HEK293 (cell line): ENCODE data around the gene SLC1A2.

Experiments
- SETDB1 ChIP-seq: IDR thresholded peaks from one replicate; pipeline ENCODE4 v1.6.1; 2017; ENCODE audit warnings: mild to moderate bottlenecking, low read length, moderate library complexity, mixed read lengths; ENCODE audit not compliant: insufficient read length
- SP2 ChIP-seq: fragments of 450-650 bp; formaldehyde crosslinking; IDR thresholded peaks from 2 replicates; pipeline ENCODE4 v1.5.1; 2016; ENCODE audit warnings: missing biosample characterization, missing genetic modification characterization
- ZBTB8A ChIP-seq: fragments of 450-650 bp; formaldehyde crosslinking; IDR thresholded peaks from 2 replicates; pipeline ENCODE4 v1.5.1; 2016; ENCODE audit warnings: missing biosample characterization, missing genetic modification characterization
- ZNF623 ChIP-seq: fragments of 450-650 bp; formaldehyde crosslinking; IDR thresholded peaks from 2 replicates; pipeline ENCODE4 v1.5.1; 2016; ENCODE audit warnings: missing biosample characterization, missing genetic modification characterization
- TF ChIP-seq, protein P1 (sequence below): fragments of 450-650 bp; formaldehyde crosslinking; IDR thresholded peaks from 2 replicates; pipeline ENCODE4 v1.5.1; 2016; ENCODE audit warnings: missing biosample characterization, missing genetic modification characterization
- TF ChIP-seq, protein P2 (sequence below): fragments of 450-650 bp; formaldehyde crosslinking; IDR thresholded peaks from 2 replicates; pipeline ENCODE4 v1.5.1; 2017; ENCODE audit warnings: missing biosample characterization, mild to moderate bottlenecking, missing genetic modification characterization, moderate library complexity
- TF ChIP-seq, protein P3 (sequence below): fragments of 450-650 bp; formaldehyde crosslinking; IDR thresholded peaks from 2 replicates; pipeline ENCODE4 v1.5.1; 2016; ENCODE audit warnings: missing biosample characterization, missing genetic modification characterization
- TF ChIP-seq, protein P4 (sequence below): fragments of 450-650 bp; formaldehyde crosslinking; IDR thresholded peaks from 2 replicates; pipeline ENCODE4 v1.5.1; 2016; ENCODE audit warnings: missing biosample characterization, missing genetic modification characterization, low read depth
- TF ChIP-seq, protein P5 (sequence below): fragments of 450-650 bp; formaldehyde crosslinking; IDR thresholded peaks from 2 replicates; pipeline ENCODE4 v1.5.1; 2016; ENCODE audit warnings: missing biosample characterization, missing genetic modification characterization, borderline replicate concordance
- TF ChIP-seq, protein P6 (sequence below): fragments of 450-650 bp; formaldehyde crosslinking; IDR thresholded peaks from 2 replicates; pipeline ENCODE4 v1.5.1; 2016; ENCODE audit warnings: missing biosample characterization, missing genetic modification characterization
- TF ChIP-seq, protein P7 (sequence below): fragments of 450-650 bp; formaldehyde crosslinking; IDR thresholded peaks from 2 replicates; pipeline ENCODE4 v1.5.1; 2016; ENCODE audit warnings: missing biosample characterization, missing genetic modification characterization
- TF ChIP-seq, protein P8 (sequence below): fragments of 450-650 bp; formaldehyde crosslinking; IDR thresholded peaks from 2 replicates; pipeline ENCODE4 v1.5.1; 2016; ENCODE audit warnings: missing biosample characterization, missing genetic modification characterization

DNA sequence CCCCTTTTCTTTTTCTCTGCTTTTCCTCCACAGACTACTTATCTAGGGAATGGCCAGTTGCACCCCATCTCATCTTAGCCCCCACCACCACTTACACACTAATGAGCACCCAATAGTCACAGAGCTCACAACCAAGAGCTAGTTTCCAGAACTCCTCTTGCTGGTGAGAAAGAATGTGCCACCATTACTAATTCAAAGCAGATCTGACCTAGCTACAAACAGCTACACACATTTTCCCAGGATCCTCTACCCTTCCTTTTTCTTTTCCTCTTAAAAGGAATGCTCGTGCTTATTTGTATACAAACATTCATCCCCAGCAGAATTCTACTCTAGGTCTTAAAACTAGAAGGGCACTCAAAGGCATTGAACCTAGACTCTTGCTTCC is 143.6 kb downstream of the SLC1A2 start:
- TF ChIP-seq SETDB1: no peak
- TF ChIP-seq, protein P1, sequence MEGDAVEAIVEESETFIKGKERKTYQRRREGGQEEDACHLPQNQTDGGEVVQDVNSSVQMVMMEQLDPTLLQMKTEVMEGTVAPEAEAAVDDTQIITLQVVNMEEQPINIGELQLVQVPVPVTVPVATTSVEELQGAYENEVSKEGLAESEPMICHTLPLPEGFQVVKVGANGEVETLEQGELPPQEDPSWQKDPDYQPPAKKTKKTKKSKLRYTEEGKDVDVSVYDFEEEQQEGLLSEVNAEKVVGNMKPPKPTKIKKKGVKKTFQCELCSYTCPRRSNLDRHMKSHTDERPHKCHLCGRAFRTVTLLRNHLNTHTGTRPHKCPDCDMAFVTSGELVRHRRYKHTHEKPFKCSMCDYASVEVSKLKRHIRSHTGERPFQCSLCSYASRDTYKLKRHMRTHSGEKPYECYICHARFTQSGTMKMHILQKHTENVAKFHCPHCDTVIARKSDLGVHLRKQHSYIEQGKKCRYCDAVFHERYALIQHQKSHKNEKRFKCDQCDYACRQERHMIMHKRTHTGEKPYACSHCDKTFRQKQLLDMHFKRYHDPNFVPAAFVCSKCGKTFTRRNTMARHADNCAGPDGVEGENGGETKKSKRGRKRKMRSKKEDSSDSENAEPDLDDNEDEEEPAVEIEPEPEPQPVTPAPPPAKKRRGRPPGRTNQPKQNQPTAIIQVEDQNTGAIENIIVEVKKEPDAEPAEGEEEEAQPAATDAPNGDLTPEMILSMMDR (tag by site-specific recombination): no peak
- TF ChIP-seq, protein P2, sequence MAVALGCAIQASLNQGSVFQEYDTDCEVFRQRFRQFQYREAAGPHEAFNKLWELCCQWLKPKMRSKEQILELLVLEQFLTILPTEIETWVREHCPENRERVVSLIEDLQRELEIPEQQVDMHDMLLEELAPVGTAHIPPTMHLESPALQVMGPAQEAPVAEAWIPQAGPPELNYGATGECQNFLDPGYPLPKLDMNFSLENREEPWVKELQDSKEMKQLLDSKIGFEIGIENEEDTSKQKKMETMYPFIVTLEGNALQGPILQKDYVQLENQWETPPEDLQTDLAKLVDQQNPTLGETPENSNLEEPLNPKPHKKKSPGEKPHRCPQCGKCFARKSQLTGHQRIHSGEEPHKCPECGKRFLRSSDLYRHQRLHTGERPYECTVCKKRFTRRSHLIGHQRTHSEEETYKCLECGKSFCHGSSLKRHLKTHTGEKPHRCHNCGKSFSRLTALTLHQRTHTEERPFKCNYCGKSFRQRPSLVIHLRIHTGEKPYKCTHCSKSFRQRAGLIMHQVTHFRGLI: no peak
- TF ChIP-seq ZBTB8A (tag by site-specific recombination): no peak
- TF ChIP-seq, protein P3, sequence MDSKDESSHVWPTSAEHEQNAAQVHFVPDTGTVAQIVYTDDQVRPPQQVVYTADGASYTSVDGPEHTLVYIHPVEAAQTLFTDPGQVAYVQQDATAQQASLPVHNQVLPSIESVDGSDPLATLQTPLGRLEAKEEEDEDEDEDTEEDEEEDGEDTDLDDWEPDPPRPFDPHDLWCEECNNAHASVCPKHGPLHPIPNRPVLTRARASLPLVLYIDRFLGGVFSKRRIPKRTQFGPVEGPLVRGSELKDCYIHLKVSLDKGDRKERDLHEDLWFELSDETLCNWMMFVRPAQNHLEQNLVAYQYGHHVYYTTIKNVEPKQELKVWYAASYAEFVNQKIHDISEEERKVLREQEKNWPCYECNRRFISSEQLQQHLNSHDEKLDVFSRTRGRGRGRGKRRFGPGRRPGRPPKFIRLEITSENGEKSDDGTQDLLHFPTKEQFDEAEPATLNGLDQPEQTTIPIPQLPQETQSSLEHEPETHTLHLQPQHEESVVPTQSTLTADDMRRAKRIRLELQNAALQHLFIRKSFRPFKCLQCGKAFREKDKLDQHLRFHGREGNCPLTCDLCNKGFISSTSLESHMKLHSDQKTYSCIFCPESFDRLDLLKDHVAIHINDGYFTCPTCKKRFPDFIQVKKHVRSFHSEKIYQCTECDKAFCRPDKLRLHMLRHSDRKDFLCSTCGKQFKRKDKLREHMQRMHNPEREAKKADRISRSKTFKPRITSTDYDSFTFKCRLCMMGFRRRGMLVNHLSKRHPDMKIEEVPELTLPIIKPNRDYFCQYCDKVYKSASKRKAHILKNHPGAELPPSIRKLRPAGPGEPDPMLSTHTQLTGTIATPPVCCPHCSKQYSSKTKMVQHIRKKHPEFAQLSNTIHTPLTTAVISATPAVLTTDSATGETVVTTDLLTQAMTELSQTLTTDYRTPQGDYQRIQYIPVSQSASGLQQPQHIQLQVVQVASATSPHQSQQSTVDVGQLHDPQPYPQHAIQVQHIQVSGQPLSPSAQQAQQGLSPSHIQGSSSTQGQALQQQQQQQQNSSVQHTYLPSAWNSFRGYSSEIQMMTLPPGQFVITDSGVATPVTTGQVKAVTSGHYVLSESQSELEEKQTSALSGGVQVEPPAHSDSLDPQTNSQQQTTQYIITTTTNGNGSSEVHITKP (tag by site-specific recombination): no peak
- TF ChIP-seq, protein P4, sequence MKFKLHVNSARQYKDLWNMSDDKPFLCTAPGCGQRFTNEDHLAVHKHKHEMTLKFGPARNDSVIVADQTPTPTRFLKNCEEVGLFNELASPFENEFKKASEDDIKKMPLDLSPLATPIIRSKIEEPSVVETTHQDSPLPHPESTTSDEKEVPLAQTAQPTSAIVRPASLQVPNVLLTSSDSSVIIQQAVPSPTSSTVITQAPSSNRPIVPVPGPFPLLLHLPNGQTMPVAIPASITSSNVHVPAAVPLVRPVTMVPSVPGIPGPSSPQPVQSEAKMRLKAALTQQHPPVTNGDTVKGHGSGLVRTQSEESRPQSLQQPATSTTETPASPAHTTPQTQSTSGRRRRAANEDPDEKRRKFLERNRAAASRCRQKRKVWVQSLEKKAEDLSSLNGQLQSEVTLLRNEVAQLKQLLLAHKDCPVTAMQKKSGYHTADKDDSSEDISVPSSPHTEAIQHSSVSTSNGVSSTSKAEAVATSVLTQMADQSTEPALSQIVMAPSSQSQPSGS: no peak
- TF ChIP-seq, protein P5, sequence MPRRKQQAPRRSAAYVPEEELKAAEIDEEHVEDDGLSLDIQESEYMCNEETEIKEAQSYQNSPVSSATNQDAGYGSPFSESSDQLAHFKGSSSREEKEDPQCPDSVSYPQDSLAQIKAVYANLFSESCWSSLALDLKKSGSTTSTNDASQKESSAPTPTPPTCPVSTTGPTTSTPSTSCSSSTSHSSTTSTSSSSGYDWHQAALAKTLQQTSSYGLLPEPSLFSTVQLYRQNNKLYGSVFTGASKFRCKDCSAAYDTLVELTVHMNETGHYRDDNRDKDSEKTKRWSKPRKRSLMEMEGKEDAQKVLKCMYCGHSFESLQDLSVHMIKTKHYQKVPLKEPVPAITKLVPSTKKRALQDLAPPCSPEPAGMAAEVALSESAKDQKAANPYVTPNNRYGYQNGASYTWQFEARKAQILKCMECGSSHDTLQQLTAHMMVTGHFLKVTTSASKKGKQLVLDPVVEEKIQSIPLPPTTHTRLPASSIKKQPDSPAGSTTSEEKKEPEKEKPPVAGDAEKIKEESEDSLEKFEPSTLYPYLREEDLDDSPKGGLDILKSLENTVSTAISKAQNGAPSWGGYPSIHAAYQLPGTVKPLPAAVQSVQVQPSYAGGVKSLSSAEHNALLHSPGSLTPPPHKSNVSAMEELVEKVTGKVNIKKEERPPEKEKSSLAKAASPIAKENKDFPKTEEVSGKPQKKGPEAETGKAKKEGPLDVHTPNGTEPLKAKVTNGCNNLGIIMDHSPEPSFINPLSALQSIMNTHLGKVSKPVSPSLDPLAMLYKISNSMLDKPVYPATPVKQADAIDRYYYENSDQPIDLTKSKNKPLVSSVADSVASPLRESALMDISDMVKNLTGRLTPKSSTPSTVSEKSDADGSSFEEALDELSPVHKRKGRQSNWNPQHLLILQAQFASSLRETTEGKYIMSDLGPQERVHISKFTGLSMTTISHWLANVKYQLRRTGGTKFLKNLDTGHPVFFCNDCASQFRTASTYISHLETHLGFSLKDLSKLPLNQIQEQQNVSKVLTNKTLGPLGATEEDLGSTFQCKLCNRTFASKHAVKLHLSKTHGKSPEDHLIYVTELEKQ (tag by site-specific recombination): no peak
- TF ChIP-seq SP2 (tag by site-specific recombination): no peak
- no peak for TF ChIP-seq ZNF623
- TF ChIP-seq, protein P6, sequence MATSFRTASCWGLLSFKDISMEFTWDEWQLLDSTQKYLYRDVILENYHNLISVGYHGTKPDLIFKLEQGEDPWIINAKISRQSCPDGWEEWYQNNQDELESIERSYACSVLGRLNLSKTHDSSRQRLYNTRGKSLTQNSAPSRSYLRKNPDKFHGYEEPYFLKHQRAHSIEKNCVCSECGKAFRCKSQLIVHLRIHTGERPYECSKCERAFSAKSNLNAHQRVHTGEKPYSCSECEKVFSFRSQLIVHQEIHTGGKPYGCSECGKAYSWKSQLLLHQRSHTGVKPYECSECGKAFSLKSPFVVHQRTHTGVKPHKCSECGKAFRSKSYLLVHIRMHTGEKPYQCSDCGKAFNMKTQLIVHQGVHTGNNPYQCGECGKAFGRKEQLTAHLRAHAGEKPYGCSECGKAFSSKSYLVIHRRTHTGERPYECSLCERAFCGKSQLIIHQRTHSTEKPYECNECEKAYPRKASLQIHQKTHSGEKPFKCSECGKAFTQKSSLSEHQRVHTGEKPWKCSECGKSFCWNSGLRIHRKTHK (tag by site-specific recombination): no peak
- TF ChIP-seq, protein P7, sequence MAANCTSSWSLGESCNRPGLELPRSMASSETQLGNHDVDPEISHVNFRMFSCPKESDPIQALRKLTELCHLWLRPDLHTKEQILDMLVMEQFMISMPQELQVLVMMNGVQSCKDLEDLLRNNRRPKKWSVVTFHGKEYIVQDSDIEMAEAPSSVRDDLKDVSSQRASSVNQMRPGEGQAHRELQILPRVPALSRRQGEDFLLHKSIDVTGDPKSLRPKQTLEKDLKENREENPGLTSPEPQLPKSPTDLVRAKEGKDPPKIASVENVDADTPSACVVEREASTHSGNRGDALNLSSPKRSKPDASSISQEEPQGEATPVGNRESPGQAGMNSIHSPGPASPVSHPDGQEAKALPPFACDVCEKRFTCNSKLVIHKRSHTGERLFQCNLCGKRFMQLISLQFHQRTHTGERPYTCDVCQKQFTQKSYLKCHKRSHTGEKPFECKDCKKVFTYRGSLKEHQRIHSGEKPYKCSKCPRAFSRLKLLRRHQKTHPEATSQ (tag by site-specific recombination): no peak
- TF ChIP-seq, protein P8, sequence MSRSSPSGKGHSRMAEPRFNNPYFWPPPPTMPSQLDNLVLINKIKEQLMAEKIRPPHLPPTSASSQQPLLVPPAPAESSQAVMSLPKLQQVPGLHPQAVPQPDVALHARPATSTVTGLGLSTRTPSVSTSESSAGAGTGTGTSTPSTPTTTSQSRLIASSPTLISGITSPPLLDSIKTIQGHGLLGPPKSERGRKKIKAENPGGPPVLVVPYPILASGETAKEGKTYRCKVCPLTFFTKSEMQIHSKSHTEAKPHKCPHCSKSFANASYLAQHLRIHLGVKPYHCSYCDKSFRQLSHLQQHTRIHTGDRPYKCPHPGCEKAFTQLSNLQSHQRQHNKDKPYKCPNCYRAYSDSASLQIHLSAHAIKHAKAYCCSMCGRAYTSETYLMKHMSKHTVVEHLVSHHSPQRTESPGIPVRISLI (tag by site-specific recombination): no peak
